Panc1 (cell line): ENCODE measurements around the gene LTN1. TPM values are rescaled to one million over a fixed set of nuclear protein-coding genes. Genes with fewer than 3 reads are reported as not detected.
"Not testable (repeated sequence)": the region's sequence is repeated elsewhere in the genome, so short reads cannot be mapped to it uniquely, and the experiment has no call there.

Source experiments
- ATAC-seq: fragments of 200-7000 bp; cut with Tn5 transposase; 2 replicates; pipeline ENCODE4 v1.9.1; 2020; ENCODE audit warnings: mild to moderate bottlenecking, moderate library complexity
- BruUV-seq: library from RNA; stranded (reverse); fragments of 400-500 nt; replicated peaks from 2 replicates; lab custom pipeline; 2021; lab: Mats Ljungman, UMichigan
- CTCF ChIA-PET: fragments of 300-600 bp; sonication (Branson Sonifier 250); formaldehyde crosslinking; loops from one replicate; lab custom pipeline; 2022; ENCODE audit warnings: antibody characterized with exemption; lab: Charles Lee
- POLR2A ChIA-PET: fragments of 300-600 bp; sonication (Branson Sonifier 250); formaldehyde crosslinking; loops from one replicate; lab custom pipeline; 2022; ENCODE audit warnings: antibody characterized with exemption; lab: Charles Lee
- DNase-seq: peaks from one replicate; pipeline ENCODE4 v3.0.0-alpha.2; 2010; ENCODE audit warnings: low read depth, low spot score
- H3K27ac ChIP-seq: 2 replicates; pipeline ENCODE4 v1.5.1; 2011; ENCODE audit warnings: mild to moderate bottlenecking, low read length, inconsistent platforms
- H3K27me3 ChIP-seq: fragments of 200-500 bp; sonication (Bioruptor generic); 2 replicates; pipeline ENCODE4 v1.6.0; 2014; ENCODE audit warnings: low read length, inconsistent platforms; ENCODE audit not compliant: control insufficient read depth, insufficient read depth
- H3K36me3 ChIP-seq: fragments of 200-500 bp; sonication (Bioruptor generic); 2 replicates; pipeline ENCODE4 v1.5.1; 2014; ENCODE audit warnings: inconsistent platforms, mild to moderate bottlenecking, low read length, moderate library complexity; ENCODE audit not compliant: control insufficient read depth, insufficient read depth
- H3K4me1 ChIP-seq: 2 replicates; pipeline ENCODE4 v1.5.1; 2011; ENCODE audit warnings: inconsistent platforms, mild to moderate bottlenecking, low read length, moderate library complexity; ENCODE audit not compliant: control insufficient read depth, insufficient read depth
- H3K4me3 ChIP-seq, 2 experiments: 2 replicates each; pipeline ENCODE4 v1.5.1; 2011 to 2012; ENCODE audit warnings: low read depth in 2 of 2, low read length in 2 of 2, mild to moderate bottlenecking in 2 of 2, inconsistent platforms in 1 of 2, moderate library complexity in 1 of 2
- H3K9me3 ChIP-seq: fragments of 200-500 bp; sonication (Bioruptor generic); 2 replicates; pipeline ENCODE4 v1.5.1; 2014; ENCODE audit warnings: low read depth, mild to moderate bottlenecking, inconsistent platforms, low read length, moderate library complexity; ENCODE audit not compliant: control insufficient read depth, insufficient read depth
- POLR2AphosphoS5 ChIP-seq: IDR thresholded peaks from 2 replicates; pipeline ENCODE4 v1.6.1; 2012; ENCODE audit warnings: mild to moderate bottlenecking, low read depth, low read length, moderate library complexity
- SIN3A ChIP-seq: IDR thresholded peaks from 2 replicates; pipeline ENCODE4 v1.6.1; 2012; ENCODE audit warnings: low read depth, mild to moderate bottlenecking, low read length, moderate library complexity, borderline replicate concordance; ENCODE audit not compliant: insufficient read depth
- TCF7L2 ChIP-seq: IDR thresholded peaks from 2 replicates; pipeline ENCODE4 v1.6.1; 2011; ENCODE audit warnings: mild to moderate bottlenecking, low read depth, low read length, inconsistent platforms
- in situ Hi-C: cut with HindIII; loops from 2 replicates; pipeline ENCODE4 v1.10.0; 2016; ENCODE audit warnings: low sequenced_read_pairs, low pct_unique_long_range_greater_than_20kb
- intact Hi-C: fragments of 100-400 bp; cut with micrococcal nuclease; formaldehyde crosslinking; loops from one replicate; pipeline ENCODE4 v1.10.0; 2022; ENCODE audit not compliant: unreplicated experiment
- total RNA-seq: library from RNA; stranded (reverse); gene quantifications from one replicate; pipeline ENCODE4 v1.2.1, GENCODE V29; 2021; ENCODE audit not compliant: unreplicated experiment
- TF ChIP-seq, protein P1 (sequence below), 2 experiments: IDR thresholded peaks; 2 replicates each; pipeline ENCODE4 v1.6.1; 2011 to 2012; ENCODE audit warnings: low read depth in 2 of 2, control low read depth in 1 of 2, low read length in 1 of 2, mild to moderate bottlenecking in 1 of 2, moderate library complexity in 1 of 2; ENCODE audit not compliant: insufficient read depth in 1 of 2
- TF ChIP-seq, protein P2 (sequence below): fragments of 450-650 bp; IDR thresholded peaks from 2 replicates; pipeline ENCODE4 v1.5.1; 2017; ENCODE audit warnings: mild to moderate bottlenecking

The LTN1 gene
- total RNA-seq, 1 experiment from 2014 or later, result 19.7 TPM

DNA sequence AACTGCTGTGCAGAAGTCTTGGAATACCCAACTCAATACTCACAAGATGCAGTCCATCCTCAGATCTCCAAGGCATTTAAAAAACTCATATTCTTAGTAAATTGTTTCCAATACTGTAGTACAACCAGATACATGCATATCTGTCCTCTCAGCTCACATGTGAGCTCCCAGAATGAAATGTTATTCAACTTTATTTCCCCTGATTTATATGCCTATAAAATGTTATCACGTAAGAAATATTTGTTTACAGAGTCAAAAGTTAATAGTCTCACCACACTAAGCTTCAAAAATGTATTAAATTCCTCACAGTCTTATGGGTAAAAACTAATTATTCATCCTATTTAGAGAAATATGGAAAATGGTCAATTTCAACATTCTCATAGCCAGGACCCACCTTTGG lies 56.6 kb downstream of the LTN1 start:
- intact Hi-C loops (no loop called here), in situ Hi-C loops (no loop called here)
- TF ChIP-seq TCF7L2 (no peak), SIN3A (no peak), POLR2AphosphoS5 (no peak)
- TF ChIP-seq, protein P1, sequence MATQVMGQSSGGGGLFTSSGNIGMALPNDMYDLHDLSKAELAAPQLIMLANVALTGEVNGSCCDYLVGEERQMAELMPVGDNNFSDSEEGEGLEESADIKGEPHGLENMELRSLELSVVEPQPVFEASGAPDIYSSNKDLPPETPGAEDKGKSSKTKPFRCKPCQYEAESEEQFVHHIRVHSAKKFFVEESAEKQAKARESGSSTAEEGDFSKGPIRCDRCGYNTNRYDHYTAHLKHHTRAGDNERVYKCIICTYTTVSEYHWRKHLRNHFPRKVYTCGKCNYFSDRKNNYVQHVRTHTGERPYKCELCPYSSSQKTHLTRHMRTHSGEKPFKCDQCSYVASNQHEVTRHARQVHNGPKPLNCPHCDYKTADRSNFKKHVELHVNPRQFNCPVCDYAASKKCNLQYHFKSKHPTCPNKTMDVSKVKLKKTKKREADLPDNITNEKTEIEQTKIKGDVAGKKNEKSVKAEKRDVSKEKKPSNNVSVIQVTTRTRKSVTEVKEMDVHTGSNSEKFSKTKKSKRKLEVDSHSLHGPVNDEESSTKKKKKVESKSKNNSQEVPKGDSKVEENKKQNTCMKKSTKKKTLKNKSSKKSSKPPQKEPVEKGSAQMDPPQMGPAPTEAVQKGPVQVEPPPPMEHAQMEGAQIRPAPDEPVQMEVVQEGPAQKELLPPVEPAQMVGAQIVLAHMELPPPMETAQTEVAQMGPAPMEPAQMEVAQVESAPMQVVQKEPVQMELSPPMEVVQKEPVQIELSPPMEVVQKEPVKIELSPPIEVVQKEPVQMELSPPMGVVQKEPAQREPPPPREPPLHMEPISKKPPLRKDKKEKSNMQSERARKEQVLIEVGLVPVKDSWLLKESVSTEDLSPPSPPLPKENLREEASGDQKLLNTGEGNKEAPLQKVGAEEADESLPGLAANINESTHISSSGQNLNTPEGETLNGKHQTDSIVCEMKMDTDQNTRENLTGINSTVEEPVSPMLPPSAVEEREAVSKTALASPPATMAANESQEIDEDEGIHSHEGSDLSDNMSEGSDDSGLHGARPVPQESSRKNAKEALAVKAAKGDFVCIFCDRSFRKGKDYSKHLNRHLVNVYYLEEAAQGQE (IDR thresholded peaks at IDR 0.05; ENCODE audit: insufficient read depth in 1 of 2, low read depth in 2 of 2, low read length in 1 of 2), result no peak
- TF ChIP-seq, protein P2, sequence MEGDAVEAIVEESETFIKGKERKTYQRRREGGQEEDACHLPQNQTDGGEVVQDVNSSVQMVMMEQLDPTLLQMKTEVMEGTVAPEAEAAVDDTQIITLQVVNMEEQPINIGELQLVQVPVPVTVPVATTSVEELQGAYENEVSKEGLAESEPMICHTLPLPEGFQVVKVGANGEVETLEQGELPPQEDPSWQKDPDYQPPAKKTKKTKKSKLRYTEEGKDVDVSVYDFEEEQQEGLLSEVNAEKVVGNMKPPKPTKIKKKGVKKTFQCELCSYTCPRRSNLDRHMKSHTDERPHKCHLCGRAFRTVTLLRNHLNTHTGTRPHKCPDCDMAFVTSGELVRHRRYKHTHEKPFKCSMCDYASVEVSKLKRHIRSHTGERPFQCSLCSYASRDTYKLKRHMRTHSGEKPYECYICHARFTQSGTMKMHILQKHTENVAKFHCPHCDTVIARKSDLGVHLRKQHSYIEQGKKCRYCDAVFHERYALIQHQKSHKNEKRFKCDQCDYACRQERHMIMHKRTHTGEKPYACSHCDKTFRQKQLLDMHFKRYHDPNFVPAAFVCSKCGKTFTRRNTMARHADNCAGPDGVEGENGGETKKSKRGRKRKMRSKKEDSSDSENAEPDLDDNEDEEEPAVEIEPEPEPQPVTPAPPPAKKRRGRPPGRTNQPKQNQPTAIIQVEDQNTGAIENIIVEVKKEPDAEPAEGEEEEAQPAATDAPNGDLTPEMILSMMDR, result no peak
- Histone ChIP-seq H3K4me3 (no peak overlapping the region), H3K4me1 (peaks cover 3% of the 10 kb centered on the region; the same call in 1 of the 2 replicates), H3K36me3 (peaks cover 2% of the 10 kb centered on the region; the same call in 1 of the 2 replicates), H3K9me3 (no peaks in the 10 kb centered on the region), H3K27me3 (no peaks in the 10 kb centered on the region), H3K27ac (peak overlapping the region; percentile 59; the same call in 1 of the 2 replicates)
- ChIA-PET POLR2A (no interaction called here), CTCF (no interaction called here)
- BruUV-seq, result no TSS peak
- ATAC-seq (no peak), DNase-seq (no peak)

DNA sequence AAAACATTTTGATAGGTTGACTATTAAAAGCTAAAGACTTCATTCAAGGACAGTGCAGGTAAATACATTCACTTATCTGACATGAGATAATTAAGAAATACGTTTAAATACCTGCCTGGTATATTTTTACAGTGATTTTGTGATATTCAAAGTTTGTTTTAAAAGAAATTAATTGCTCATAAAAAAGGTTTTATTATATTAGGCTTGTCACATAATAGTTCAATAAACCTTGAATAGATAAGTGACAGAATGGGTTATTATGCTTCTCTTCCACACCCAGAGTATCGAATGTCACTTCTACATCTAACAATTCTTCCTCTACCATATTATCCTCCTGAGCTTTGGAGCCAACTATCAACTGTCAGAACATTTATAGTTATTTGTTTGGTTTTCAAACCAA lies 60.0 kb downstream of the LTN1 start:
- Histone ChIP-seq H3K27me3 (no peaks in the 10 kb centered on the region), H3K27ac (peak overlapping the region; percentile 57), H3K36me3 (peaks cover 6% of the 10 kb centered on the region), H3K4me3 (no peak overlapping the region), H3K4me1 (no peaks in the 10 kb centered on the region; the same call in 1 of the 2 replicates), H3K9me3 (no peaks in the 10 kb centered on the region)
- TF ChIP-seq SIN3A (no peak), POLR2AphosphoS5 (no peak), TCF7L2 (no peak; the same call in 1 of the 2 replicates)
- TF ChIP-seq, protein P1 (IDR thresholded peaks at IDR 0.05; ENCODE audit: insufficient read depth in 1 of 2, low read depth in 2 of 2, low read length in 1 of 2), result no peak
- TF ChIP-seq, protein P2, result no peak
- in situ Hi-C loops (no loop called here), intact Hi-C loops (no loop called here)
- ChIA-PET CTCF (no interaction called here), POLR2A (no interaction called here)
- BruUV-seq, result no TSS peak
- DNase-seq, result no peak
- no peak for ATAC-seq

DNA sequence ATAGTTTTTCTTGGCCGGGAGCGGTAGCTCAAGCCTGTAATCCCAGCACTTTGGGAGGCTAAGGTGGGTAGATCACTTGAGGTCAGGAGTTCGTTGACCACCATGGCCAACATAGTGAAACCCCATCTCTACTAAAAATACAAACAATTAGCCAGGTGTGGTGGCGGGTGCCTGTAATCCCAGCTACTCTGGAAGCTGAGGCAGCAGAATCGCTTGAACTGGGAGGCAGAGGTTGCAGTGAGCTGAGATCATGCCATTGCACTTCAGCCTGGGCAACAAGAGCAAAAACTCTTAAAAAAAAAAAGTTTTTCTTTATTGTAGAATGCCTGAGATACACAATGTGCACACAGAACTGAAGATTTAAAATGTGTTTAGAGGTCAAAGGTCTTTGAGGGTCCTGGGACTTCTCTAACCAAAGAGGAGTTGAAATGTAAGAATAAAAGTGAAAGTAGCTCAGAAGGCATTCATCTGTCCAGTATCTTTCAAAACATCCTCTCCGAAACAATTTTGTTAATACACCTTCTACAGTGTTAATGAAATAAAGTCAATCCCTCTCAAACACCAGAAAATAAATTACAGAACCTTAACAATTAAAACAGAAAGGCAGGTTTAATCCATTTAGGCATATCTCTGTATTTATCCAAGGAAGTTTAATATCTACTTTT lies 60.8 kb downstream of the LTN1 start:
- peak overlapping the region; percentile 44; the same call in 1 of the 2 replicates for H3K27ac ChIP-seq
- ATAC-seq, H3K36me3 ChIP-seq, BruUV-seq, POLR2A ChIA-PET, H3K4me1 ChIP-seq, H3K9me3 ChIP-seq, intact Hi-C loops, DNase-seq, CTCF ChIA-PET, in situ Hi-C loops, H3K4me3 ChIP-seq, H3K27me3 ChIP-seq: not testable (repeated sequence)
